ENCODE results near the gene METTL2B.
"Not testable (repeated sequence)": the region's sequence is repeated elsewhere in the genome, so short reads cannot be mapped to it uniquely, and the experiment has no call there.

DNA sequence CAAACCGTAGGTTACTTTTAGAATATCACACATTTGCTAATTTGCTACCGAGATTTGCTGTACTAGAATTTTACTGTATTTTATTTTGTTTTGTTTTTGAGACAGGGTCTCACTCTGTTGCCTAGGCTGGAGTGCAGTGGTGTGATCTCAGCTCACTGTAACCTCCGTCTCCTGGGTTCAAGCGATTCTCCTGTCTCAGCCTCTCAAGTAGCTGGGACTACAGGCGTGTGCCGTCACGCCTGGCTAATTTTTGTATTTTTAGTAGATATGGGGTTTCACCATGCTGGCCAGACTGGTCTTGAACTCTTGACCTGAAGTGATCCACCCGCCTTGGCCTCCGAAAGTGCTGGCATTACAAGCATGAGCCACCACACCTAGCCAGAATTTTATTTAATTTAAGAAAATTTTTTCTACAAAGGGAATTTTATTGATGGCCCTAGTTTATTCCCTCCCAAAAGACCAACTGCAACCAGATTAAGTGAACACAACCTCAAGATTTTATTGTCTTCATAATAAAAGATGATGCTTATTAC is 69.8 kb downstream of the METTL2B start:
- TF ChIP-seq, protein P1, sequence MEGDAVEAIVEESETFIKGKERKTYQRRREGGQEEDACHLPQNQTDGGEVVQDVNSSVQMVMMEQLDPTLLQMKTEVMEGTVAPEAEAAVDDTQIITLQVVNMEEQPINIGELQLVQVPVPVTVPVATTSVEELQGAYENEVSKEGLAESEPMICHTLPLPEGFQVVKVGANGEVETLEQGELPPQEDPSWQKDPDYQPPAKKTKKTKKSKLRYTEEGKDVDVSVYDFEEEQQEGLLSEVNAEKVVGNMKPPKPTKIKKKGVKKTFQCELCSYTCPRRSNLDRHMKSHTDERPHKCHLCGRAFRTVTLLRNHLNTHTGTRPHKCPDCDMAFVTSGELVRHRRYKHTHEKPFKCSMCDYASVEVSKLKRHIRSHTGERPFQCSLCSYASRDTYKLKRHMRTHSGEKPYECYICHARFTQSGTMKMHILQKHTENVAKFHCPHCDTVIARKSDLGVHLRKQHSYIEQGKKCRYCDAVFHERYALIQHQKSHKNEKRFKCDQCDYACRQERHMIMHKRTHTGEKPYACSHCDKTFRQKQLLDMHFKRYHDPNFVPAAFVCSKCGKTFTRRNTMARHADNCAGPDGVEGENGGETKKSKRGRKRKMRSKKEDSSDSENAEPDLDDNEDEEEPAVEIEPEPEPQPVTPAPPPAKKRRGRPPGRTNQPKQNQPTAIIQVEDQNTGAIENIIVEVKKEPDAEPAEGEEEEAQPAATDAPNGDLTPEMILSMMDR (IDR thresholded peaks at IDR 0.05; ENCODE audit: extremely low read depth in 1 of 2, insufficient read depth in 1 of 2, low read depth in 1 of 2, low read length in 2 of 2): not testable (repeated sequence)
- not testable (repeated sequence) for TF ChIP-seq POLR2A (IDR thresholded peaks at IDR 0.05; ENCODE audit: low read depth, low read length)
